GM18498 (cell line): ENCODE results near the gene GSTCD.
A peak's percentile ranks its signal among the peaks of the same experiment; 100 is the strongest.
"Not testable (repeated sequence)": the region's sequence is repeated elsewhere in the genome, so short reads cannot be mapped to it uniquely, and the experiment has no call there.

Experiments used
- ATAC-seq: cut with Tn5 transposase; IDR thresholded peaks from one replicate; pipeline ENCODE4 v1.9.1; 2021; ENCODE audit warnings: mild to moderate bottlenecking, moderate library complexity; ENCODE audit not compliant: unreplicated experiment

The GSTCD gene

DNA sequence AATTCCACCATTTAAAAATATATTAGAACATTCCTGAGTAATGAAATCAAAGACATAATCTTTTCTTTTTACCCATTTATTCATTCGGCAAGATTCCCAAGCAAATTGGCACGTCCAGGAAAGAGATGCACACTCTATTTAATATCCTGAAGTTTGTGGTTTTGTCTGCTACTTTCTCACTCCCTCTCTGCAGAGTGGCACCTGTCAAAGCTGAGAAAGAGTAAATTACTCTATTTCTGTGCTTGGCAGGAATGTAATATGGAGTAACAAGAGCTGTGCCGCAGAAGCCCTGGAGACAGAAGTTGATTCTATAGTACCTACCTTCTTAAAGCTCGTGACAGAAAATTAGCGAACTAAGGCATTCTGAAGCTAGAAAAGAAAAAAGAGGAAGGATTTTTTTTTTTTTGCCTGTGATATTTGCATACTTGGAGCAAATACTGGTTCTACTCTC is 5.5 kb downstream of the GSTCD start:
- peak; percentile 77 for ATAC-seq

DNA sequence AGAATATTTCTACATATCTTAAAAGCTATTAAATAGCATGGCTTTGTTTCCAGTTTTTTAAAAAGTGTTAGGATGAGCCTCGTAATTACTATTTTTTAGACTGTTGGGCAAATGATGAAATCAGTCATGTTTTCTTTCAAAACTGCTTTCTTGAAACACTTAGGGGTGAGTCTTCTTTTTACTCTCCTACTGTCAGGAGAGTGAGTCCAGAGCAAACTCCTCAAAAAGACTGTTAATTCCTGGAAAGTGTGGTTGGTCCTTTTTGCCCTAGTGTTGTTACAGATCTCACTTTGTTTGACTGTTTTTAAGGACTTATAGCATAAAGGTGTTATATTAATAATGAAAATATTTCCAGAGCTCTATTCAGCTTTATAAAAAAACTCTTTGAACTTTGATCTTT is 6.3 kb downstream of the GSTCD start:
- no peak for ATAC-seq

- no peak for ATAC-seq
Observed at GRCh38 chr4:105715692-105716278, 7.2 kb downstream of the GSTCD start.

GRCh38 chr4:105719204-105719603 is 10.6 kb downstream of the GSTCD start:
- ATAC-seq, result no peak

- ATAC-seq, result no peak
Observed at GRCh38 chr4:105725623-105726022, 17.0 kb downstream of the GSTCD start.

DNA sequence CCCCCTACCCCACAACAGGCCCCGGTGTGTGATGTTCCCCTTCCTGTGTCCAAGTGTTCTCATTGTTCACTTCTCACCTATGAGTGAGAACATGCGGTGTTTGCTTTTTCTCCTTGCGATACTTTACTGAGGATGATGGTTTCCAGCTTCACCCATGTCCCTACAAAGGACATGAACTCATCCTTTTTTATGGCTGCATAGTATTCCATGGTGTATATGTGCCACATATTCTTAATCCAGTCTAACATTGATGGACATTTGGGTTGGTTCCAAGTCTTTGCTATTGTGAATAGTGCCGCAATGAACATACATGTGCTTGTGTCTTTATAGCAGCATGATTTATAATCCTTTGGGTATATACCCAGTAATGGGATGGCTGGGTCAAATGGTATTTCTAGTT is 21.3 kb downstream of the GSTCD start:
- ATAC-seq, result not testable (repeated sequence)

- not testable (repeated sequence) for ATAC-seq
Observed at GRCh38 chr4:105735217-105735616, 26.6 kb downstream of the GSTCD start.

DNA sequence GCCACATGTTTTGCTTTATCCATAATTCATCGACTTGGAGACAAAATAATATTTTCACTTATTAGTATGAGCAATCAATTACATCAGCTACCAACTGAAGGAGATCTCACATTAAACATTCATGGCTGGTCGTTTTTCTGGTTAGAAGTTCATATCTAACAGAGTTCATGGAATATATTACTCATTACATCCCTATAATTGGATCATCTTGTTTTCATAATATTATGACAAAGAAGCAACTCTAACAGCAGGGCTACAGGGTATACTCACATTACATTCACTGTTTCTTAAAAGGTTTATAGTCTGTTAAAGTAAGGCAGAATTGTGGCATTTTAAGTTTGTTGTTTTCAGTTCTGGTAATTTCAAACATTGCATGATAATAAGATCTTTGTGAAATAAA is 33.0 kb downstream of the GSTCD start:
- ATAC-seq, result no peak

DNA sequence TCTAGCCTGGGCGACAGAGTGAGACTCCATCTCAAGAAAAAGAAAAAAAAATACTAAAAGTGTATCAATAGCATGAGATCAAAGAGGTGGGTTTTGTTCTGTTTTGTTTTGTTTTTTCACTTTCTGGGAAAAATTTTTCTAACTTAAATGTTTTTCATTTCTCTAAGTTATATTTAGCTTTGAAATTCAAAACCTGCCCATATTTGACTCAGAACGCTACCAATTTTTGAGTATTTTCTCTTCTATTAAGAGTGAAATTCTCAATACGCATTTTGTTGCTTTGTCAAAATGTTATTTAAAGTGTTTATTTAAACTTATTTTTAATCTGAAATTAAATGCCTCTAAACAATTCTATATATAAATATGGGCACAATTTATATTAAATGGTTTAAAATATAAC is 39.6 kb downstream of the GSTCD start:
- ATAC-seq, result no peak

GRCh38 chr4:105751718-105752299 is 43.2 kb downstream of the GSTCD start:
- ATAC-seq, result peak; percentile 29

DNA sequence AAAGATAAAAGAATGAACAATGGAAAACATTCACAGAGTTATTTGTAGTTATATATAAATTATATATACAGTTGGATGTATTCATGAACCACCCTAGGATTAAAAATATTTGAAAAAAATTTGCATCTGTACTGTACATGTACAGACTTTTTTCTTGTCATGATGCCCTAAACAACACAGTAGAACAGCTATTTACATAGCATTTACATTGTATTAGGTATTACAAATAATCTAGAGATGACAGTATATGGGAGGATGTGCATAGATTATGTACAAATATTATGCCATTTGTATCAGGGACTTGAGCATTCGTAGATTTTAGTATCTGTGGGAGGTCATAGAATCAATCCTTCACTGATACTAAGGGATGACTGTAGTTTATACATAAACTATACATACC is 44.8 kb downstream of the GSTCD start:
- no peak for ATAC-seq

GRCh38 chr4:105755375-105755774 is 46.8 kb downstream of the GSTCD start:
- ATAC-seq, result no peak

GRCh38 chr4:105758958-105759357 is 50.4 kb downstream of the GSTCD start:
- ATAC-seq, result no peak

DNA sequence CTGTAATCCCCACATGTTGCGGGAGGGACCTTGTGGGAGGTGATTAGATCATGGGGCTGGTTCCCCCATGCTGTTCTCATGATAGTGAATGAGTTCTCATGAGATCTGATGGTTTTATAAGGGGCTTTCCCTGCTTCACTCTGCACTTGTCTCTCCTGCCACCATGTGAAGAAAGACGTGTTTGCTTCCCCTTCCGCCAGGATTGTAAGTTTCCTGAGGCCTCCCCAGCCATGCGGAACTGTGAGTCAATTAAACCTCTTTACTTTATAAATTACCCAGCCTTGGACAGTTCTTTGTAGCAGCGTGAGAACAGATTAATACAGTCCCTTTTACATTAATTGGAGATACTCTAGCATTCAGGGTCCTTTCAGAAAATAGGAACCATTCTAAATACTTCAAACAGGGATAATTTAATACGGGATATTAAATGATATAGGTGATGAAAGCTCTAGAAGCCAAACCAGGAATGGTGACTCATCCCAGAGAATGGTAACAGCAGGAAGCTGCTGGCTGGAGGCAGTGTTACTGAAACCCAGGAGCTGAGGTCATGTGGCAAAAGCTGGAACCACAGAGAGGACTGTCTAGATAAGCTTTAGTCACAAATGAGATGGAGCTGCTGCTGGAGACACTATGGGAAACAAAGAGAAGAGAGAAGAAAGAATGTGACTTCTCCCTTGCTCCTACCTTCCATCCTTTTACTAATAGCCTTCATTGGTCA is 57.3 kb downstream of the GSTCD start:
- no peak for ATAC-seq

GRCh38 chr4:105767579-105767978 is 59.0 kb downstream of the GSTCD start:
- no peak for ATAC-seq

GRCh38 chr4:105770524-105770923 is 61.9 kb downstream of the GSTCD start:
- ATAC-seq, result not testable (repeated sequence)

- ATAC-seq, result not testable (repeated sequence)
Observed at GRCh38 chr4:105772065-105772464, 63.5 kb downstream of the GSTCD start.

DNA sequence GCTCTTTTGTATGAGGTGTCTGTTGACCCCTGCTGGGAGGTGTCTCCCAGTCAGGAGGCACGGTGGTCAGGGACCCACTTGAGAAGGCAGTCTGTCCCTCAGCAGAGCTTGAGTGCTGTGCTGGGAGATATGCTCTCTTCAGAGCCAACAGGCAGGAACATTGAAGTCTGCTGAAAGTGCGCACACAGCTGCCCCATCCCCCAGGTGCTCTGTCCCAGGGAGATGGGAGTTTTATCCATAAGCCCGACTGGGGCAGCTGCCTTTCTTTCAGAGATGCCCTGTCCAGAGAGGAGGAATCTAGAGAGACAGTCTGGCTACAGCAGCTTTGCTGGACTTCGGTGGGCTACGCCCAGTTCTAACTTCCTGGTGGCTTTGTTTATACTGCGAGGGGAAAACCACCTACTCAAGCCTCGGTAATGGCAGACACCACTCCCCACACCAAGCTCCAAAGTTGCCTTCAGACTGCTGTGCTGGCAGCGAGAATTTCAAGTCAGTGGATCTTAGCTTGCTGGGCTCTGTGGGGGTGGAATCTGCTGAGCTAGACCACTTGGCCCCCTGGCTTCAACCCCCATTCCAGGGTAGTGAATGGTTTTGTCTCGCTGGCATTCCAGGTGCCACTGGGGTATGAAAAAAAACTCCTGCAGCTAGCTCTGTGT is 67.3 kb downstream of the GSTCD start:
- ATAC-seq, result not testable (repeated sequence)

DNA sequence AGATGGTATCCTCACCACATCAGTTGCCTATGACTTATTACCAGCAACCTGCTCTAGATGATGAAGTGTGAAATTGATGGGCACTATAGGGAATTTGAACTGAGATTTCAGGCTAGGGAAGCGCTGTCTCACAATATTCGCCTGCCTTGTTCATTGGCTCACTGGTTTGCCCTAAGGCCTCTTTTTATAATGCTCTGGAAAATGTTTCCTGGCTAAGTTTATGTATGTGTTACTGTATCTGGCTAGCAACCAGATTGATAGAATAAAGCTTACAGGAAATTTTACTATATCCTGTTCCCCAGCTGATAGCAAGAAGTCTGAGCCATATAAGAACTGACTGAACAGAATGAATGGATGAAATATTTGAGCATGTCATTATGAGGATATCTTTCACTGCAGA is 71.6 kb downstream of the GSTCD start:
- ATAC-seq, result no peak

- no peak for ATAC-seq
Observed at GRCh38 chr4:105784761-105785160, 76.2 kb downstream of the GSTCD start.

DNA sequence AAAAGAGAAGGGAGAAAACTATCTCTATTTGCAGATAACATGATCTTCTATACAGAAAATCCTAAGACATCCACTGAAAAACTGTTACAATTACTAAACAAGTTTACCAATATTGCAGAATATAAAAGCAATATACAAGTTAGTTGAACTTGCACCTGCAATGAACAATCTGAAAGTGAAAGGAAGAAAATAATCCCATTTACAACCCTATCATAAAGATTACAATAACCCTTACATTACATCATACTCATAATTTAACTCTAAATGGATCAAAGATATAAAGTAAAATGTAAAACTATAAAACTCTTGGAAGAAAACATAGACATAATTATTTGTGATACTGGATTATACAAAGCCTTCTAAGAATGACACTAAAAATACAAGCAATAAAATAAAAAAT is 77.2 kb downstream of the GSTCD start:
- ATAC-seq, result no peak

DNA sequence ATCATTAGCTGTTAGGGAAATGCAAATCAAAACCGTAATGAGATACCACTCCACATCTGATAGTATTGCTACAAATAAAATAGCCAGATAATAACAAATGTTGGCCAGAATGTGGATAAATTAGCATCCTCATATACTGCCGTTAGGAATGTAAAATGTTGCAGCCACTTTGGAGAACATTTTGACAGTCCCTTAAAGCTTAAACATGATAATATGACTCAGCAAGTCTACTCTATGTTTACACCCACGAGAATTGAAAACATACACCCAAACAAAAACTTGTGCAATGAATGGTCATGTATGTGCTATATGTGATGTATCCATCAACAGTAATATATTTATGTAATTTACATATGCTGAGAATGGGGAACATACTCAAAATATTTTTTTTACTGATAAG is 78.2 kb downstream of the GSTCD start:
- ATAC-seq, result no peak
